Lower lobe of right lung (tissue), 2 donors: Measurements from ENCODE around the gene NIFK. TPM values are rescaled to one million over a fixed set of nuclear protein-coding genes. Genes with fewer than 3 reads are reported as not detected.

Experiments
- ATAC-seq, 2 donors: fragments of 200-7000 bp; cut with Tn5 transposase; one replicate each; pipeline ENCODE4 v1.9.1; 2020 to 2022; ENCODE audit warnings: mild to moderate bottlenecking in 2 of 2, moderate library complexity in 2 of 2
- DNase-seq: peaks from one replicate; pipeline ENCODE4 v3.0.0-alpha.2; 2020
- H3K27ac ChIP-seq: fragments of 200-600 bp; one replicate; pipeline ENCODE4 v1.8.0; 2022
- H3K27me3 ChIP-seq: fragments of 200-600 bp; one replicate; pipeline ENCODE4 v1.8.0; 2022; ENCODE audit warnings: low read depth
- H3K36me3 ChIP-seq: fragments of 200-600 bp; one replicate; pipeline ENCODE4 v1.8.0; 2022; ENCODE audit warnings: mild to moderate bottlenecking
- H3K4me1 ChIP-seq: fragments of 200-600 bp; one replicate; pipeline ENCODE4 v1.8.0; 2022
- H3K4me3 ChIP-seq: fragments of 200-600 bp; one replicate; pipeline ENCODE4 v1.8.0; 2022; ENCODE audit warnings: mild to moderate bottlenecking
- H3K9me3 ChIP-seq: fragments of 200-600 bp; one replicate; pipeline ENCODE4 v1.8.0; 2022
- intact Hi-C: fragments of 100-400 bp; cut with DNase I; formaldehyde crosslinking; loops from one replicate; pipeline ENCODE4 v1.11.0; 2022
- long read RNA-seq: library from polyadenylated mRNA; unstranded; transcript quantifications from one replicate; pipeline ENCODE4 v2.0.0, GENCODE V29; 2021
- total RNA-seq: library from RNA; stranded (reverse); fragmentation: NEBNext Ultra II Directional; extraction: Animal tissue kit (Norgen Biotek cat#: 25700); gene quantifications from one replicate; pipeline ENCODE4 v1.2.1, GENCODE V29; 2021
- TF ChIP-seq, protein P1 (sequence below): fragments of 200-600 bp; IDR thresholded peaks from one replicate; pipeline ENCODE4 v1.8.0; 2022; ENCODE audit warnings: antibody characterized with exemption, mild to moderate bottlenecking
- donor health status: DM: no; HTN: yes; CAD: no; lungs with severe emphysema.

Gene NIFK
- total RNA-seq = 29.8 TPM
- long read RNA-seq, transcript NIFK-201 (7 exons, 1,734 nt) = major isoform, 29 of 34 reads
- long read RNA-seq, partial matches to known transcripts = 2 of 34 reads
- long read RNA-seq, other reads (novel, unspliced or antisense) = 1 of 34 reads

GRCh38 chr2:121736462-121737336, at the start of gene NIFK:
Gene NIFK (minus strand): TSS chr2:121736875. CDS start chr2:121736850, 25 bp downstream.
- ATAC-seq (peak; percentile 99), DNase-seq (peak; percentile 99)
- peaks cover 35% of the 10 kb centered on the region for H3K36me3 ChIP-seq
- H3K9me3 ChIP-seq = no peaks in the 10 kb centered on the region
- intact Hi-C loops = no loop called here
- H3K4me1 ChIP-seq = peaks cover 25% of the 10 kb centered on the region
- peak within 1 kb of the TSS; percentile 97 for H3K4me3 ChIP-seq
- H3K27ac ChIP-seq = peak within 1 kb of the TSS; percentile 93
- H3K27me3 ChIP-seq = no peaks in the 10 kb centered on the region
- TF ChIP-seq, protein P1, sequence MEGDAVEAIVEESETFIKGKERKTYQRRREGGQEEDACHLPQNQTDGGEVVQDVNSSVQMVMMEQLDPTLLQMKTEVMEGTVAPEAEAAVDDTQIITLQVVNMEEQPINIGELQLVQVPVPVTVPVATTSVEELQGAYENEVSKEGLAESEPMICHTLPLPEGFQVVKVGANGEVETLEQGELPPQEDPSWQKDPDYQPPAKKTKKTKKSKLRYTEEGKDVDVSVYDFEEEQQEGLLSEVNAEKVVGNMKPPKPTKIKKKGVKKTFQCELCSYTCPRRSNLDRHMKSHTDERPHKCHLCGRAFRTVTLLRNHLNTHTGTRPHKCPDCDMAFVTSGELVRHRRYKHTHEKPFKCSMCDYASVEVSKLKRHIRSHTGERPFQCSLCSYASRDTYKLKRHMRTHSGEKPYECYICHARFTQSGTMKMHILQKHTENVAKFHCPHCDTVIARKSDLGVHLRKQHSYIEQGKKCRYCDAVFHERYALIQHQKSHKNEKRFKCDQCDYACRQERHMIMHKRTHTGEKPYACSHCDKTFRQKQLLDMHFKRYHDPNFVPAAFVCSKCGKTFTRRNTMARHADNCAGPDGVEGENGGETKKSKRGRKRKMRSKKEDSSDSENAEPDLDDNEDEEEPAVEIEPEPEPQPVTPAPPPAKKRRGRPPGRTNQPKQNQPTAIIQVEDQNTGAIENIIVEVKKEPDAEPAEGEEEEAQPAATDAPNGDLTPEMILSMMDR = no peak

DNA sequence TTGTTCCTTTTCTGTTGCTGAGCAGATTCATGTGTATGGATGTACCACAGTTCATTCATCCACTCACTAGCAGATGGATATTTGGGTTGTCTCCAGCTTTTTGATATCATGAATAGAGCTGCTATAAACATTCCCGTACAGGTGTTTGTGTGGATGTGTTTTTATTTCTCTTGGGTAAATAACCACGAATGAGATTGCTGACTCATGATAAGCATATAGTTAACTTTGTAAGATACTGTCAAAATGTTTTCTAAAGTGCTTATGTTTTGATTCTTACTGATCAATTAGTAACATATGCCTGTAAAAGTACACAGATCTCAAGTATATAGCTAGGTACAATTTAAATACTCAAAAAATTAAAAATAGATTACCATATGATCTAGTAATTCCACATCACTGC, 46.5 kb upstream of the NIFK start:
- no peak for ATAC-seq
- DNase-seq = no peak
- Histone ChIP-seq H3K9me3 (no peaks in the 10 kb centered on the region), H3K4me1 (no peaks in the 10 kb centered on the region), H3K36me3 (no peaks in the 10 kb centered on the region), H3K27ac (no peak overlapping the region), H3K27me3 (no peaks in the 10 kb centered on the region), H3K4me3 (no peak overlapping the region)
- TF ChIP-seq, protein P1 = no peak
- intact Hi-C loops = no loop called here

- H3K4me1 ChIP-seq = no peaks in the 10 kb centered on the region
- no peaks in the 10 kb centered on the region for H3K9me3 ChIP-seq
- H3K27ac ChIP-seq = no peak overlapping the region
- H3K36me3 ChIP-seq = no peaks in the 10 kb centered on the region
- TF ChIP-seq, protein P1 = no peak
- intact Hi-C loops = no loop called here
- H3K27me3 ChIP-seq = no peaks in the 10 kb centered on the region
- ATAC-seq (no peak), DNase-seq (no peak)
- H3K4me3 ChIP-seq = no peak overlapping the region
These were observed 42.2 kb upstream of the NIFK start for GRCh38 chr2:121778741-121779487.

DNA sequence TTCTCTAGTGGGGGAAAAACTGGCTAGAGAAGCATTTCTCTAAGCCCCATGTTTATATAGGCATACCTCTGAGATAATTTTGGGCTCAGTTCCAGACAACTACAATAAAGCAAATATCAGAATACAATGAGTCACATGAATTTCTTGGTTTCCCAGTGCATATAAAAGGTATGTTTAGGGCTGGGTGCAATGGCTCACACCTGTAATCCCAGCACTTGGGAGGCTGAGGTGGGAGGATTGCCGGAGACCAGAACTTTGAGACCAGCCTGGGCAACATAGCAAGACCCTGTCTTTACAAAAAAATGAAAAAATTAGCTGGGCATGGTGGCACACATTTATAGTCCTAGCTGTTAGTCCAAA, 41.0 kb upstream of the NIFK start:
- Histone ChIP-seq H3K27ac (no peak overlapping the region), H3K36me3 (no peaks in the 10 kb centered on the region), H3K4me3 (no peak overlapping the region), H3K9me3 (no peaks in the 10 kb centered on the region), H3K27me3 (no peaks in the 10 kb centered on the region), H3K4me1 (no peaks in the 10 kb centered on the region)
- no peak for DNase-seq
- TF ChIP-seq, protein P1 = no peak
- intact Hi-C loops = no loop called here
- ATAC-seq = no peak

DNA sequence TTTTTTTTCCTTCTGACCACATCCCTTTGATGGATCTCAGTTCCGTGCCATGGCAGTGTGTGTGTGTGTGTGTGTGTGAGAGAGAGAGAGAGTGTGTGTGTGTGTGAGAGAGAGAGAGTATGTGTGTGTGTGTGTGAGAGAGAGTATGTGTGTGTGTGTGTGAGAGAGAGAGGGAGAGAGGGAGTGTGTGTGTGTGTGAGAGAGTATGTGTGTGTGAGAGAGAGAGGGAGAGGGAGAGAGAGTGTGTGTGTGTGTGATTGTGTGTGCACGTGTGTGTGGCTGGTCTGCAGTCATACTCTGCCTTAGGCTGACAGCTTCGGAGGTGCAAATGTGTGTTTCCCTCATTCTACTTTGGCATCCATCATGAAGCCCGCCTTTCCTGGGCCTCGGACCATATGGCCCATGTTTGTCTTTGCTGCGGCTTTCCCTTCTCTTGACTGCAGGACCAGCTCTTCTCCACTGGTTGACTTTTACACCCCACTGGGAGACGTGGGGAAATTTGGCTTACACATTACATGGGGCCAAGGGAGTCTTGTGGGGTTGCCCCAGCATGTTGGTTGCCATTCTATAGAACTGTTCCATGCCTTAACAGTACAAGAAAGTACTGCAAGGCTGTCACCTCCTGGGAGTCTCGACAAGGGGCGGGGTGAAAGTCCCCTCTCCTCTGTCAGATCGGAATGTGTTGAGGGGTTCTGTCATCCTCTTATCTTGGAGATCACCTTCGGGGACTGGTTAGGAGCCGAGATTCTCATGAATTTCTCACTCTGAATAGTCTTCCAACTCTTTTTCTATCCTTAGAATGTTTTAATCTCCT, 40.4 kb upstream of the NIFK start:
- TF ChIP-seq, protein P1 = no peak
- Histone ChIP-seq H3K4me3 (no peak overlapping the region), H3K9me3 (no peaks in the 10 kb centered on the region), H3K27me3 (no peaks in the 10 kb centered on the region), H3K4me1 (no peaks in the 10 kb centered on the region), H3K27ac (no peak overlapping the region), H3K36me3 (no peaks in the 10 kb centered on the region)
- peak in 1 of 2 donors; percentile 18 for ATAC-seq
- no peak for DNase-seq
- intact Hi-C loops = no loop called here
